ENCODE data around the gene MYADML2.
"Not testable (repeated sequence)": the region's sequence is repeated elsewhere in the genome, so short reads cannot be mapped to it uniquely, and the experiment has no call there.

MYADML2 gene, protein sequence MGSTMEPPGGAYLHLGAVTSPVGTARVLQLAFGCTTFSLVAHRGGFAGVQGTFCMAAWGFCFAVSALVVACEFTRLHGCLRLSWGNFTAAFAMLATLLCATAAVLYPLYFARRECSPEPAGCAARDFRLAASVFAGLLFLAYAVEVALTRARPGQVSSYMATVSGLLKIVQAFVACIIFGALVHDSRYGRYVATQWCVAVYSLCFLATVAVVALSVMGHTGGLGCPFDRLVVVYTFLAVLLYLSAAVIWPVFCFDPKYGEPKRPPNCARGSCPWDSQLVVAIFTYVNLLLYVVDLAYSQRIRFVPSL

DNA sequence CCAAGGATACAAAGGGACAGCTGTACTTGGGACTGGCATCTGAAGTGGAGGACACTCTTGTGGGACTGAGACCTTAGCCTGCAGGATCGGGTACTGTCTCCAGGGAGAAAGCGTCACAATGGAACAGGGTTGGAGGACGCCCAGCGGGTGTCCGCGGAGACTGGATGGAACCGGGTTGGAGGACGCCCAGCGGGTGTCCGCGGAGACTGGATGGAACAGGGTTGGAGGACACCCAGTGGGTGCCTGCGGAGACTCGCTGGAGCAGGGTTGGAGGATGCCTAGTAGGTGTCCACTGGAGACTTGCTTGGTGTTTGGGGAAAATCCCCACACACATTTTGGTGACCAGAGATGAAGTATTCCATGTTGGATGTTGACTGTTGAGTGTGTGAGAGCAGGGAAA lies at the start of gene MYADML2:
Gene MYADML2, minus strand, starts transcription at position 45 of the 400 bp plus-strand sequence. CDS start 5,492 bp downstream, outside the sequence.
- DNase-seq (ENCODE audit: low read depth), result no peak

GRCh38 chr17:81996232-81996756 lies 49.3 kb upstream of the MYADML2 start:
- no peak for DNase-seq (ENCODE audit: low read depth)

DNA sequence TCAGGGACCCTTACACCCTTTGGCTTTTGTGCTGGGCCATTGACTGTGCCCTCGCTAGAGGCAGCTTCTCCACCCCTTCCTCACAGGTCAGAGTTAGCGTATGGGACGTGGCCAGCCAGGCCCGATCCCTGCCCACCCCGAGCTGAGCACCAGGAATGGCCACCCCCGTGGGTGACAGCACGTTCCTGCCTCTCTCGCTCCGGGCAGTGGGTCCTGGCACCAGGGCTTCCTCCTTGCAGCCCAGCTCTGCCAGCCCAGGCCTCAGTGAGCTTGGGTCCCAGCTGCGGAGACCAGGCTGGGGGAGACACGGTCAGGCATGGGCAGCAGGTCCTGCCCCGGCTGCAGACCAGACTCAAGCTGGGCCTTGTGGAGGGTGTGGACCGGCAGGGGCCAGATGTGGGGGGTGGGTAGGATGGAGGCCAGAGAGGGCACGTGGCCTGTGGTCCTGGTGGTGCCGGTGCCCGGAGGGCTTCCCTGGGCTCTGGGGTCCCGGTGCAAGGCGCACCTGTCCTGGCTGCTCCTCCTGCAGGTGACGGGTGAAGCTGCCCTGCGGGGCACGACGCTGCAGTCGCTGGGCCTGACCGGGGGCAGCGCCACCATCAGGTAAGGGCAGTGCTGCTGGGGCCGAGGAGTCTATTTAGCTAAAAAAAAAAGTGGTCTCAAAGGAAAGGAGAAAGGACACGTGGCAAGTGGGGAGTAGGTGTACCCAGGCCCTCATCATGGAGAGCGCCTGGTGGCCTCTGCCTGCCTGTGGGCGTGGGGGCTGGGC lies 48.6 kb upstream of the MYADML2 start:
- no peak for DNase-seq (ENCODE audit: low read depth)

DNA sequence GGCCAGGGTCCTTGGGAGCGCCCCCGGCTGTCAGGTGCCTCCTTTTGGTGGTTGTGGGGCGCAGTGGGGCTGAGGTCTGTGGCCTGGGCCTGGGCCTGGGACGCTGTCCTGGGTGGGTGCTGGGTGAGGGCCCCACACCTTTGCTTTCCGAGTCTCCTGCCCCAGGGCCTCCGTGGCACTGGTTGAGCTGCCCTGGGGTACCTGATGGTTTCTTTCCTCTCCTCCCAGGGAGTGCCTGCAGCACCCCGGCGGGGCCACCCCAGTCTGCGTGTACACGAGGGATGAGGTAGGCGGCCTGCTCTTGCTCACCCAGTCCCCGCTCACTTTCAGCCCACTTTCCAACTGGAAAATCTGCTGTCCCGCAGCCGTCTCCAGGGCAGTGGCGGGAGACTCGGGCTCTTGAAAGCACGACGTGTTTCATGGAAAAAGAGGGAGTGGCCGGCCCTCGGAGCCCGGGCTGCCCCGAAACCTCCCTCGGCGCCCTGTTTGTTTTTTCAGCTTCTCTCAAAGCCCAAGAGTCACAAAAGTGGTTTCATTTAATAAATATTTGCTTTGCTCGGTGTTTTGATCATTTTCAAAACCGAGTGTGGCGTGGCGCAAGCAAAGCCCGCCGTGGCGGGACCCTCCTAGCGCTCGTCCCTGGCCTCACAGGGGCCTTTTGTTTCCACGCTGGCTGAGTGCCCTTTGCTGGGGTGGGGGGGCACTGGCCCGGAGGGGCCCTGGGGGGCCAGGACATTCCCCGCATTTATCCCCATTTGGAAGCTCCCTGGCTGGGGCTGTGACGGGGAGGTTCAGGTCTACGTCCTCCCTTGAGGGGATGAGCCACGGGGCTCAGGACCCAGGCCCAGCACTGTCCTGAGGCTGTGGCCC lies 47.8 kb upstream of the MYADML2 start:
- DNase-seq (ENCODE audit: low read depth), result no peak

DNA sequence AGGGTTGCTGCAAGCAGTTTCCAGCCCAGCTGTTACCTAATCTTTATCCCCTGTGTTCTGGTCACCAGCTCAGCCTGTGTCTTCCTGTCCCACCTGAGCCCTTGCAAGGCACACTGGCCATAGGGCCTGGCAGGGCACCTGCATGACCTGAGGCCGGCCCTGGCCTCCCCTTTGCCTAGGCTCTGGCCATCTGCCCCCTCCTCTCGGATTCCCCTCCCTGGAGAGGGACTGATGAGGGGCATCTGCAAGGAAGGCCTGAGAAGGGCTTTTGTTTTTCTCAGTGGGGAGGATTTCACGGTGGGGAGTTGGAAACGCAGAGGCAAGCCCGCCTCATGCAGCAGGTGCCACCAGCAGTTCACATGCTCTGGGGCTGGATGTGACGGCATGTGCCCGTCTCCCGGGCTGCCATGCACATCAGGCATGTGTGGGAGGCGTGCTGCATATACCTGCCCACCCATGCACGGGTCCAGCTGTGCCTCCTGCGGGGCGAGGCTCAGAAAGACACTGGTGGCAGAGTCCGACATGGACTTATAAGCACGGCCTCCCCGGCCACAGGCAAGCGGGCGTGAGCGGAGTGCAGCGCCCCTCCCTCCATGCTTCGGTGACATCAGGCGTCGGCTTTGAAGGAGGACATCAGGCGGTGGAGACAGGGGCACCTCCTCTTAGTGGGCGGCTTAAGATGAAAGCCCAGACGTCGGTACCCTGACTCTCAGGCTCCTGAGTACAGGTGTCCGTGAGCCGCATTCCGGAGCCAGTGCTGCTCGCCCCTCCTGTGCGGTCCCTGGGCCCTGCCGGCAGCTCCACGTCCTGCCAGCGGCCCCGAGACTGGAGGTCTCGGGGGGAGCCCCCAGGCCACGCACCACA lies 46.9 kb upstream of the MYADML2 start:
- no peak for DNase-seq (ENCODE audit: low read depth)

GRCh38 chr17:81992306-81993102 lies 45.5 kb upstream of the MYADML2 start:
- DNase-seq (ENCODE audit: low read depth), result no peak

GRCh38 chr17:81991684-81992305 lies 44.8 kb upstream of the MYADML2 start:
- DNase-seq (ENCODE audit: low read depth), result no peak

DNA sequence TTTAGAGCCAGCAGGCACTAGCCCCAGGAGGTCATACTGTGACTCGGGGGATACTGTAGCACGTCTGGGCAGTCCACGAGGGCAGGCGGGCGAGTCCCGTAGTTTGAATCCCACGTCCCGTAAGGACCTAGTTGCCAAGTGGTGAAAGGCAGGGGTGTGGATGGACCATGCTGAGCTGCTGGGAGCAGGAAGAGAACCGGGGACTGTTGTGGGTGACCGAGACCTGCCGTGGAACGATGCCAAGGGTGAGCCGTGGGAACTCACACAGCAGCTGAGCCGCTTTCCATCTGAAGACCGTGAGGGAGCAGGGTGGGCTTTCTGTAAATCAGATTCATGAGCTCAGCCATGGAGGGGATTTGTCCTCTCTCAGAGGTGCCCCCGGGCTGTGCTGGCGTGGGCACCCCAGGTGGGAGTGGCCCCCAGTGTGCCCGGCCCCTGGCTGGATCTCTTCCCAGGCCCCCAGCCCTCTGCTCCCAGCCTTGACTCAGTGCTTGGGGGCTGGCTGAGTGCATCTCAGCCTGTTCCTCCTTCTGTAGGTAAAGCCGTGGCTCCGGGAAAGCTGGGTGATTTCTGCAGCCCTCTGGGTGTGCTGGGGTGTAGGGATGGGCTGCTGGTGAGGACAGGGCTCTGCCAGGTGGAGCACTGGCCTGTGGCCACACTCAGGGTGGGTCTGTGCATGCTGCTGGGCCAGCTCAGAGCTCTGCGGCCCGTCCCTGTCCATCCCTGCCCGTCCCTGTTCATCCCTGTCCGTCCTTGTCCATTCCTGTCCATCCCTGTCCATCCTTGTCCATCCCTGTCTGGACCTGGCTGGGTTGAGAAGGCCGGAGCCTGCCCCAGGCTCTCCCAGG lies 44.0 kb upstream of the MYADML2 start:
- no peak for DNase-seq (ENCODE audit: low read depth)

- no peak for DNase-seq (ENCODE audit: low read depth)
These were observed 40.2 kb upstream of the MYADML2 start for GRCh38 chr17:81987161-81987770.

- DNase-seq (ENCODE audit: low read depth), result no peak
These were observed 39.6 kb upstream of the MYADML2 start for GRCh38 chr17:81986606-81987005.

- DNase-seq (ENCODE audit: low read depth), result no peak
These were observed 37.9 kb upstream of the MYADML2 start for GRCh38 chr17:81984773-81985410.

GRCh38 chr17:81983639-81984373 lies 36.8 kb upstream of the MYADML2 start:
- no peak for DNase-seq (ENCODE audit: low read depth)

DNA sequence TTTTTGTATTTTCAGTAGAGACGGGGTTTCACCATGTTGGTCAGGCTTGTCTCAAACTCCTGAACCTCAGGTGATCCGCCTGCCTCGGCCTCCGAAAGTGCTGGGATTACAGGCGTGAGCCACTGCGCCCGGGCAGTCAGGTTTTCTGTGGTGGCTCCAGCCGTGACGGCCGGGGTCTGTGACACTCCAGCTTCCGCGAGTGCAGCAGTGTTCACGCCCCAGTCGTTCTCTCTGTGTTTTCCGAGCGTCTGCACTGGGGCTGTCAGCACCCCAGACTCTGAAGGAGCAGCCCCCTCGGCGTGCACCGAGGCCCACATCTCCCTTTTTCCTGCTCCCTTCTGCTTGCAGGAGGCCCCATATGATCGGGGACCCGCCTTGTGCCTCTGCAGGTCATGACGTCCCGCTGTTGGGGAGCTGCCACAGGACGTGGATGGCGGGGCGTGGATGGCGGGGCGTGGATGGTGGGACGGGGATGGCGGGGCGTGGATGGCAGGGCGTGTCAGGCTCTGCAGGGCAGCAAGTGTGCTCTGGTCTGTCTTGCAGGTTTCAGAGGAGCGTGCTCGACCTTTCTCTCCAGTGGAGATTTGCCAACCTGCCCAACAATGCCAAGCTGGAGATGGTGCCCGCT lies 36.1 kb upstream of the MYADML2 start:
- no peak for DNase-seq (ENCODE audit: low read depth)

- DNase-seq (ENCODE audit: low read depth), result not testable (repeated sequence)
These were observed 34.5 kb upstream of the MYADML2 start for GRCh38 chr17:81981511-81981910.

DNA sequence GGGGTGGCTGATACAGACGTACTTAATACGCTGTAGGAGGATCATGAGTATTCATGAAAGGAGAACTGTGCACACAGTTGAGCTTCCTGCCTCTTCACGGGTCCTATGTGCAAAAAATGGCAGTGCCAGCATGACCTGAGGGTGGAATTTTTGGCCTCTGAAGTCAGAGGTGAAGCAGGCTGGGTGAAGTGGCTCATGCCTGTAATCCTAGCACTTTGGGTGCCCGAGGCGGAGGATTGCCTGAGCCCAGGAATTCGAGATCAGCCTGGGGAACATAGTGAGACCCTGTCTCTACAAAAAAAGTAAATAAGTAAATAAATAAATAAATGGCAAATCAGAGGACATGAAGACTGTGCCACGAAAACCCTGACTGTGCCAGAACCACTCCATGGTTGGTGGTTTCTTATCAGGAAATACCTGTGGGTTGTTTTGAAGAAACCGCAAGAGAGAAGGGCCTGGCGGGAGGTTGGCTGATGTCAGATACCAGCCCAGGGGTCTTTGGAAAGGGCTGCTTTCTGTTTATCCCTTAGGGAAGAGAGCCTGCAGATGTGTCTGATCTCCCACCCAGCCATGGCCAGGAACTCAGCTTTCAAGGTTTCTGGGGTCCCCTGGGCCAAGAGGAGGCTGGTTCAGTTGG lies 33.8 kb upstream of the MYADML2 start:
- no peak for DNase-seq (ENCODE audit: low read depth)

GRCh38 chr17:81980122-81980521 lies 33.1 kb upstream of the MYADML2 start:
- no peak for DNase-seq (ENCODE audit: low read depth)

All from activated T-helper 1 cell treated with Interleukin-2 at 50 U/mL for 16 hours (primary cell).